Measurements from ENCODE around the gene MTSS2.

- TF ChIP-seq ZNF274 (IDR thresholded peaks at IDR 0.05; ENCODE audit: low read depth, low read length) (no peak), YY1 (IDR thresholded peaks at IDR 0.05; ENCODE audit: insufficient read depth, insufficient read length) (no peak)
Measured at GRCh38 chr16:70651524-70651923, 34.3 kb downstream of the MTSS2 start.
